Measurements from ENCODE around the gene FOXP1.

FOXP1 gene

DNA sequence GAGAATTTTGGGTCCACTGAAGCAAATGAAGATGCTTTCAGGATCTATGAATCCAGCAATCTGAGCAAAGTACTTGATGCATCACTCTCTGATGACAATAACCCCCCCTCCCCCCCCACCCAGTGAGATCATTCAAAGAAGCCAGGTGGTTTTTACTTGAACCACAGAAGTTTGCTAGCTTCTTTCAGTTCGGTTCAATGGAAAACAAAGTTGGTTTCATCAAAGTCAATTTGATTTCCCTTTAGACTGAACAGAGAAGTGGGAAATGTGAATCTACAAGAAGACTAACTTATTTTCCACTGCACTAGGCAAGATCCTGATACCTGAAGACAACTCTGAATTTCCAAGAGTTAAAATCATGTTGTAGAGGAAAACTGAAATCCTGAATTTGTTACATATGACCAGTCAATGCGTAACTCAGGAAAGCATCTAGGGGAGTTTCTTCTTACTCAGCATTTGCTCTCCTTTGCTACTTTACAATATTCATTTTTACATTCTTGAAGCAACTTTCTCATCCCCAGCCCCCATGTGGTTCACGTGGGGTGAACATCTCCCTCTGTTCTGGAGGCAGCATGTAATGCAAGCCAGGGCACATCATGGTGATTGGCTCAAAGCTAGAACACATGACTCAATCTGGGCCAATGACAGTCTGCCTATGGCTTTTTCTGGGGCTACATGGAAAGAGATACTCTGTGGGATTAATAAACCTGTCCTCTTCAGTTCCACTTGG, 572.6 kb downstream of the FOXP1 start:
- Mint-ChIP-seq H3K9me3 (no peaks in the 10 kb centered on the region), H3K27me3 (no peaks in the 10 kb centered on the region), H3K4me3 (peak overlapping the region; percentile 47), H3K36me3 (ENCODE audit: insufficient read depth) (peaks cover 19% of the 10 kb centered on the region), H3K27ac (ENCODE audit: low read depth) (peak overlapping the region; percentile 89), H3K4me1 (peaks cover 49% of the 10 kb centered on the region)
- DNase-seq (ENCODE audit: low spot score in 2 of 2) (peak in 1 of 2 donors; percentile 11), ATAC-seq (replicated peaks; ENCODE audit: extremely low read depth, poor library complexity, severe bottlenecking) (peak; percentile 75)

DNA sequence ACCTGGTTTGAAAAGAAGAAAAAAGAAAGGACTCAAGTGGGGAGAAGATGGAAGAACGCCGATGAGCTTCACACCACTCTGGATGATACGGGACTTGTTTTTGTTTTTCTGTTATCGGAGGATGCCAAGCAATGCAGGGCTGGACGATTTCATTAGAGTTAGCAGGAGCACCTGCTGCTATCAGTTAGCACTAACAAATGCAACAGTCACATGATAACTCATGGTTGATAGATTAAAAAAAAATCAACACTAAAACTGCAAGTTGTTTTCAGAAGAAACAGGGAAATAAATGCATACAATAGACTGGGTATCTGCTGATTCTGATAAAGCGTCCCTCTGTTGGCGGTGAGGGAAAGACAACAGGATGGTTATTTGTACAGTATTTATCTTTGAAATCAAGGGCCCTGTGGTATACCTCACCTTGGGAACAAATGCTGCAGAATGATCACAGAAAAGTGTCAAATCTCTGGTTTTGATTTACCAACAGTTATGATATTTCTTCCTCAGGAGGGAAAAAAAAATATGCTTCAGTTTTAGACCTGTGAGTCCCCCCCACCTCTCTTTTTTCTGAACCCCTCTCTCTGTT, 575.1 kb downstream of the FOXP1 start:
- peaks cover 46% of the 10 kb centered on the region for H3K4me1 Mint-ChIP-seq
- H3K4me3 Mint-ChIP-seq, result no peak overlapping the region
- H3K27ac Mint-ChIP-seq (ENCODE audit: low read depth), result peak overlapping the region; percentile 38
- no peaks in the 10 kb centered on the region for H3K27me3 Mint-ChIP-seq
- DNase-seq (ENCODE audit: low spot score in 2 of 2) (no peak), ATAC-seq (replicated peaks; ENCODE audit: extremely low read depth, poor library complexity, severe bottlenecking) (no peak)
- peaks cover 10% of the 10 kb centered on the region for H3K36me3 Mint-ChIP-seq (ENCODE audit: insufficient read depth)
- no peaks in the 10 kb centered on the region for H3K9me3 Mint-ChIP-seq

DNA sequence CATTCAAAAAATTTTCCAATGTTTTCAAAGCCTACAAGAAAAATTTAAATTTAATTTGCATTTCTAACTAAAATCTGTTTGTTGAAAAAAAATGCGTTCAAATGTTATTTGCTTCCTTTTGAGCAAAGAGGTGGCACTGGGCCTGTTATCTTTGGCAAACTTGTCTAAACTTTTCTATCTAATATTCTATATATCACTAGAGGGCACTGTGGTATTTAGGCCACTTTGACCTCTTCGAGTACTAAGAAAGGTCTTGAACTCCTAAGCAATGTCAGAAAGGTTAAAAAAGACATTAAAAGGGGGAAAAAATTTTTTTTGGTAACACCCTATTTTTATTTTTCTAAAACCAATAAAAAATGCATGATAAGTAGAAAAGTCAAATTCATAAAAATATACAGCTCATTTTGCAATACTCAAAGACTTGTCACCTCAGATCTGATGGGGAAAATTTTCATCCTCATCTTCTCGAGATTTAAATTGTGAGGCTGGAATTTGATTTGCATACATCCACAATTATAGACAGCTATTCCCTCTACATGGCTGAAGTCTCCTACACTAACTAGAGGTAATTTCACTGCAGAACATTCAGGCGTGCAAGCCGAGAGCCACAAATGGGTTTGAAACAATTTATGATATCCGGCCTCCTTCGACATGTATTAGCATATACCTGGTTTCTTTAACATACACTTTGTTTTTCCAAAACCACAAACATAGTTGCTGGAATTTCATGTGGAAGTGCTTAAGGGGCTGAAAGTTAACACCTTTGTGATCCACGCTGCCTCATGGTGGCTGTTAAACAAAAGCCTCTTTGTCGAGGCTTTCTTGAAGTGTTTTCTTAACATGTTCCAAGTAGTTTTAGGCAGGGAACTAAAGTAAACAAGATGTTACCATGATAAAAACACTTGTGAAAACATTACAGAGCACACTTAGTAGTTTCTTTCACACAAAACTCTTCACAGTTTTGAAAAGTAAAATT, 576.4 kb downstream of the FOXP1 start:
- H3K27ac Mint-ChIP-seq (ENCODE audit: low read depth), result no peak overlapping the region
- ATAC-seq (replicated peaks; ENCODE audit: extremely low read depth, poor library complexity, severe bottlenecking), result no peak
- H3K27me3 Mint-ChIP-seq, result no peaks in the 10 kb centered on the region
- no peaks in the 10 kb centered on the region for H3K9me3 Mint-ChIP-seq
- no peak overlapping the region for H3K4me3 Mint-ChIP-seq
- DNase-seq (ENCODE audit: low spot score in 2 of 2), result no peak
- peaks cover 38% of the 10 kb centered on the region for H3K4me1 Mint-ChIP-seq
- peaks cover 9% of the 10 kb centered on the region for H3K36me3 Mint-ChIP-seq (ENCODE audit: insufficient read depth)

- no peak for ATAC-seq (replicated peaks; ENCODE audit: extremely low read depth, poor library complexity, severe bottlenecking)
- H3K9me3 Mint-ChIP-seq, result no peaks in the 10 kb centered on the region
- no peak for DNase-seq (ENCODE audit: low spot score in 2 of 2)
- no peaks in the 10 kb centered on the region for H3K27me3 Mint-ChIP-seq
- H3K27ac Mint-ChIP-seq (ENCODE audit: low read depth), result peak overlapping the region; percentile 29
- no peak overlapping the region for H3K4me3 Mint-ChIP-seq
- peaks cover 32% of the 10 kb centered on the region for H3K4me1 Mint-ChIP-seq
- H3K36me3 Mint-ChIP-seq (ENCODE audit: insufficient read depth), result peaks cover 12% of the 10 kb centered on the region
Observed at GRCh38 chr3:71005702-71006321, 577.7 kb downstream of the FOXP1 start.

- DNase-seq (ENCODE audit: low spot score in 2 of 2), result no peak
- peaks cover 20% of the 10 kb centered on the region for H3K4me1 Mint-ChIP-seq
- no peak overlapping the region for H3K4me3 Mint-ChIP-seq
- H3K9me3 Mint-ChIP-seq, result no peaks in the 10 kb centered on the region
- H3K36me3 Mint-ChIP-seq (ENCODE audit: insufficient read depth), result peaks cover 18% of the 10 kb centered on the region
- no peak for ATAC-seq (replicated peaks; ENCODE audit: extremely low read depth, poor library complexity, severe bottlenecking)
- no peak overlapping the region for H3K27ac Mint-ChIP-seq (ENCODE audit: low read depth)
- no peaks in the 10 kb centered on the region for H3K27me3 Mint-ChIP-seq
Observed at GRCh38 chr3:71003511-71003910, 580.0 kb downstream of the FOXP1 start.

DNA sequence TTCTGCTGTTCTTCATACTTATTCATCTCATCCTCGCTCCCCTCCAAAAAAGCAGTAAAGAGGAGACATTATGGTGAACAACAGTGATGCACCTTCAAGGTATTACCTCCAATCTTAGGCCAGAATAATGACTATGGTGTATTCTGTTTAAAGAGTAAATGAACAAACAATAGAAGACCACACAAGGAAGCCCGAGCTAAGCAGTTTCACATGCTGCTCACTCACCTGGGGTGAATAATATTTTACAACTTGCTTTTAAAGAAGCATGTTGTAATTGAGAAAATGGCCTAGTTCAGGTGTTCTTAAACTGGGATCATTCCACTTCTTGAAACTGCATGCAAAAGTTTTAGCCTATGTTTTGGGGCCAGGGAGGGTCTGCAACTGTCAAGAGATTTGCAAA, 581.2 kb downstream of the FOXP1 start:
- H3K27me3 Mint-ChIP-seq, result no peaks in the 10 kb centered on the region
- H3K36me3 Mint-ChIP-seq (ENCODE audit: insufficient read depth), result peaks cover 22% of the 10 kb centered on the region
- peaks cover 11% of the 10 kb centered on the region for H3K4me1 Mint-ChIP-seq
- no peak for DNase-seq (ENCODE audit: low spot score in 2 of 2)
- no peak overlapping the region for H3K4me3 Mint-ChIP-seq
- H3K9me3 Mint-ChIP-seq, result no peaks in the 10 kb centered on the region
- no peak for ATAC-seq (replicated peaks; ENCODE audit: extremely low read depth, poor library complexity, severe bottlenecking)
- H3K27ac Mint-ChIP-seq (ENCODE audit: low read depth), result no peak overlapping the region

DNA sequence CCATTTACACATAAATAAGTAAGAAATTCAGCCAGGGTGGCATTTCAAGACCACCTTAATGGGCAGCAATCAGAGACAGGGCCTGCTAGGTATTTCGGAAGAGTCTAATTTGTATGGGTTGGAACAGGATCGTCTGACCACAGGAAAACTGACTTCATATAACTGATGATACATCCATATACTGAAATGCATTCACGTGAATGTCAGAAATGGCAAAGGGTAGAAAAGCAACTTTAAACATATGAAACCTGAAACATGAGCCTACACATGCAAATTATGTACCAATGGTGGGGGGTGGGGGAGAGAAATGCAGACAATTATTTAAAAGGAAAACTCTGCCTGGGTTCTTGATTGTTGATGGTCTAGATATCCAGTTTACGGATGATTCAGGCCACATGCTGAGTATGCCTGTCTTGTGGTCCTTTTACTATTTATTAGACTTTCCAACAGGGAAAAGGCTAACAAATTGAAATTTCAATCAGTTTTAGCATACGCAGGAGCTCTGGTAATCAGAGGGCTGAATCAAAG, 582.2 kb downstream of the FOXP1 start:
- Mint-ChIP-seq H3K4me3 (no peak overlapping the region), H3K27ac (ENCODE audit: low read depth) (no peak overlapping the region), H3K9me3 (no peaks in the 10 kb centered on the region), H3K4me1 (peaks cover 14% of the 10 kb centered on the region), H3K36me3 (ENCODE audit: insufficient read depth) (peaks cover 28% of the 10 kb centered on the region), H3K27me3 (no peaks in the 10 kb centered on the region)
- ATAC-seq (replicated peaks; ENCODE audit: extremely low read depth, poor library complexity, severe bottlenecking) (no peak), DNase-seq (ENCODE audit: low spot score in 2 of 2) (no peak)

- Mint-ChIP-seq H3K27ac (ENCODE audit: low read depth) (no peak overlapping the region), H3K4me1 (peaks cover 14% of the 10 kb centered on the region), H3K4me3 (no peak overlapping the region), H3K9me3 (no peaks in the 10 kb centered on the region), H3K36me3 (ENCODE audit: insufficient read depth) (peaks cover 29% of the 10 kb centered on the region), H3K27me3 (no peaks in the 10 kb centered on the region)
- DNase-seq (ENCODE audit: low spot score in 2 of 2), result no peak
- no peak for ATAC-seq (replicated peaks; ENCODE audit: extremely low read depth, poor library complexity, severe bottlenecking)
Observed at GRCh38 chr3:71000483-71000882, 583.0 kb downstream of the FOXP1 start.

GRCh38 chr3:70999730-71000129, 583.8 kb downstream of the FOXP1 start:
- Mint-ChIP-seq H3K27me3 (no peaks in the 10 kb centered on the region), H3K4me3 (no peak overlapping the region), H3K27ac (ENCODE audit: low read depth) (no peak overlapping the region), H3K4me1 (peaks cover 14% of the 10 kb centered on the region), H3K36me3 (ENCODE audit: insufficient read depth) (peaks cover 33% of the 10 kb centered on the region), H3K9me3 (no peaks in the 10 kb centered on the region)
- DNase-seq (ENCODE audit: low spot score in 2 of 2) (no peak), ATAC-seq (replicated peaks; ENCODE audit: extremely low read depth, poor library complexity, severe bottlenecking) (no peak)

- Mint-ChIP-seq H3K36me3 (ENCODE audit: insufficient read depth) (peaks cover 42% of the 10 kb centered on the region), H3K4me1 (peaks cover 40% of the 10 kb centered on the region), H3K4me3 (no peak overlapping the region), H3K27ac (ENCODE audit: low read depth) (no peak overlapping the region), H3K9me3 (no peaks in the 10 kb centered on the region), H3K27me3 (no peaks in the 10 kb centered on the region)
- ATAC-seq (replicated peaks; ENCODE audit: extremely low read depth, poor library complexity, severe bottlenecking) (no peak), DNase-seq (ENCODE audit: low spot score in 2 of 2) (no peak)
Observed at GRCh38 chr3:70996082-70996481, 587.4 kb downstream of the FOXP1 start.

DNA sequence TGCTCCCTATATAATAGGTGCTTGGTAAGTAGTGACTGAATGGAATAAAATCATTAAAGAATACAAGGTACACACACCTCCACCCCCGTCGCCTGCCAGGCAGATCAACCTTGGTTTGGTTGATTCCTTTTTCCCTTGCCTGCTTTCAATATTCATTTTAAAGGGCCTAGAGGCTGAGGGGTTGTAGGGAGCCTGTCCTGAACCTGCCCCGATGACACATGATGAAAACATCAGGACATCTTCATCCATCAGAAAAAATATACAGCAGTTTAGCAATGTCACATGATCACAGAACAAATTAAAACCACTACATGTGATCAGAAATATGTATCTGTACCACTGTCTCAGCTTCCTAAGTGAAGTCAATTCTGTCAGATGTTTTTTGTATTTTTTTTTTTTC, 588.9 kb downstream of the FOXP1 start:
- peaks cover 51% of the 10 kb centered on the region for H3K4me1 Mint-ChIP-seq
- H3K36me3 Mint-ChIP-seq (ENCODE audit: insufficient read depth), result peaks cover 39% of the 10 kb centered on the region
- no peak overlapping the region for H3K27ac Mint-ChIP-seq (ENCODE audit: low read depth)
- H3K4me3 Mint-ChIP-seq, result no peak overlapping the region
- DNase-seq (ENCODE audit: low spot score in 2 of 2) (no peak), ATAC-seq (replicated peaks; ENCODE audit: extremely low read depth, poor library complexity, severe bottlenecking) (no peak)
- no peaks in the 10 kb centered on the region for H3K27me3 Mint-ChIP-seq
- no peaks in the 10 kb centered on the region for H3K9me3 Mint-ChIP-seq

GRCh38 chr3:70992562-70993204, 590.8 kb downstream of the FOXP1 start:
- Mint-ChIP-seq H3K4me1 (peaks cover 56% of the 10 kb centered on the region), H3K4me3 (no peak overlapping the region), H3K27ac (ENCODE audit: low read depth) (no peak overlapping the region), H3K9me3 (no peaks in the 10 kb centered on the region), H3K27me3 (no peaks in the 10 kb centered on the region), H3K36me3 (ENCODE audit: insufficient read depth) (peaks cover 37% of the 10 kb centered on the region)
- DNase-seq (ENCODE audit: low spot score in 2 of 2) (no peak), ATAC-seq (replicated peaks; ENCODE audit: extremely low read depth, poor library complexity, severe bottlenecking) (no peak)

All from central memory CD8-positive, alpha-beta T cell (primary cell).